ENCODE results near the gene CTAGE8.
"Not testable (repeated sequence)": the region's sequence is repeated elsewhere in the genome, so short reads cannot be mapped to it uniquely, and the experiment has no call there.

The CTAGE8 gene

DNA sequence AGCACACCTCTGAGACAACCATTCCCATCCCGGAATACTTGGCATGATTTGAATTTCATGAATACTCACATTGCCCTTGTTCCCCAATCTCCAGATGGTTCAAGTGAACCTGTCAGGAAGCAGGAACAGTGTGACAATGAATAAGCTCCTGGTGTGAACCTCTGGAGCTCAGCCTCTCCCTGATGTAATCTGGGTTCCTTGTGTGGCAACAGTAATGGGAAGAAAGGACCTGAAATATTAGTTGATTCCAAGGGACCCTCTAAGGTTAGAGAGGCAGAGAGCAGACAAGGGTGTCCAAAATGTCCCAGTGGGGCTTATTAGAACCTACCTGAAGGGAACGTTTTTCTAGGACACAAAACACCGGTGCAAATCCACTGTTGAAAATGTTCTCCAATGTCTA is 13.0 kb downstream of the CTAGE8 start:
- DNase-seq (ENCODE audit: low spot score) = peak; percentile 10

DNA sequence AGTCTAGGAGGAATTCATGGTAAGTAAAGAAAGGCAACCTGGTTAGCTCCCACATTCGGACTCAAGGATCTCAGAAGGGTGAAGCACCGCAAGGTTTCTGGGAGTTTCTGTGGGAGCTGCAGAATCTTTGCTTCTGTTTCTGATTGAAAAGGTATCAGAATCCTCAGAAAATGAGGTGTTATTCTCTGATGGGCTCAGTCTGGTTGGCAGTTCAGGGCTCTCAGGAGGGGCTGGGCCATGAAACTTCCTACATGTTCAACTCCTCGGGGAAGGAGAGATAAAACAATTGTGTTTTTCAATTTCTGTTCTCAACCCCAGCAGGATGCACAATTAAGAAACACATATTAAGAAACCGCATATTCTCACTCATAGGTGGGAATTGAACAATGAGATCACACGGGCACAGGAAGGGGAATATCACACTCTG is 13.6 kb downstream of the CTAGE8 start:
- DNase-seq (ENCODE audit: low spot score) = no peak

DNA sequence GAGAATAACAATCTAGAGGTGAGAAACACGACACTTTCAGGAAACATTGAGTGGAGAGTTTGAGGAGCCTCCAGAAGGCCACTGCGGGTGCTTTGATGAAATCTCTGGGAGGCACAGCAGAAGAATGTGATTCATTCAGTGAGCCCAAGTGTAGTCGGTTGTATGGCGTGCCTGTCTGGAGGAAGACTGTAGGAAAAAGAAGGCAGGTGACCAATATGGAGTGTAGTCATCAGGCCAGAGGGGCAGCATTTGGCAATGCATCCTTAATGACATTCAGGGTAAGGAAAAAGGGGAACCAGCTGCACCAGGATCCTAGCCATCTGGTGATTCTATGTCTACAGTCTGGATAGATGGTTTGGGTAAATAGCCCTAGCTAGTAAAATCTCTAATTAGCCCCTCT is 16.8 kb downstream of the CTAGE8 start:
- DNase-seq (ENCODE audit: low spot score) = not testable (repeated sequence)

- DNase-seq (ENCODE audit: low spot score) = not testable (repeated sequence)
Measured at GRCh38 chr7:144247674-144248330, 21.3 kb downstream of the CTAGE8 start.

DNA sequence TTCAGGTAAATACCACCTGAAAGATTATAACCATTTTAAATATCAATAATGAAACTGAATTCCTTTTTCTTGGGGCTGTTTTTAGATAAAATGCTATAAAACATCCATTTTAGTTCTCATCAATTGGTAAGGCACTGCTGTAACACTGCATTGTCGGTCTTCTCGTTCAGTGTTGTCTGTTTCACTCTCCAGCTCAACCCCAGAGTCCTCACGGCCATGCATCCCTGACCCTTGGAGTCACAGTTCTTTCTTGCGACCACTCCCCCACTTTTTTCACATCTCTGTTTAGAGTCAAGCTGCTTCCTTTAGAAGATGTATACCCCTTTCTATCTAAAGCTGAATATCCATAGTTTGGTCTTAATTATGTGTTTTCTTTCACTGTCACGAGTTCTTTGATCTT is 22.1 kb downstream of the CTAGE8 start:
- not testable (repeated sequence) for DNase-seq (ENCODE audit: low spot score)

DNA sequence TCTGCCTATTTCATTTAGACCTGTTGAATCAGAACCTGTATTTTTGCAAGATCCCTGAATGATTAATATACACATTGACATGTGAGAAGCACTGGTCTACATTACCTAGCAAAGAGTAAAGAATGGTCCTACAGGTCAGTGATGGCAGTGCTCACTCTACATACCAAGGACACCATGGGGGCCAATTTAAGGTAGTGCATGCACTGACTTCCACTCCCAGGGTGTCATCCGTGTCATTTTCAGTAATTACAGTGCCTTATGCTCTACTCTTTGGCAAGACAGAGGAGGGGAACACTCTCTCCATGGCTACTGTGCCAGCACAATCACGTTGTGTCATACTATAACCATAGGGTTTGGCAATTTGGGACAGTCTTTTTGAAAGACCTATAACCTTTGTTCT is 23.7 kb downstream of the CTAGE8 start:
- not testable (repeated sequence) for DNase-seq (ENCODE audit: low spot score)

DNA sequence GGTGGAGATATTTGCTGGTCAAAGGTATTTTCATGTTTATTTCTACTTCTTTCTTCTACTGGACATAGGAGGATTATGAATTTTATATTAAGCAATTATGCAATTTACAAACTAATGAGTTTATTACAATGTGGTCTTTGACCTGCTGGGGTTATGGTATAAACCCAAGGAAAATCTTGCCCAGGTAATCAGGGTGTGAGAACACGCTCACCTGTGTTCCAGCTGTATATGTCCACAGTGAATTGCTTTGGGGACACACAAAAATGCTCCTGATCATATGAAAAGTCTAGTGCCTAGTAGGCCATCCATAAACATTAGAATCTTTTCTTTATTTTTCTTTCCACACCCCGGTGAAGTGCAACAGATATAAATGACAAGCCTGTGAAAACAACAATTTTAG is 29.7 kb downstream of the CTAGE8 start, which contains the start of gene OR2A42:
Gene OR2A42, minus strand, starts transcription at position 241 of the 400 bp plus-strand sequence. CDS start 6,762 bp downstream, outside the sequence.
- DNase-seq (ENCODE audit: low spot score) = not testable (repeated sequence)

DNA sequence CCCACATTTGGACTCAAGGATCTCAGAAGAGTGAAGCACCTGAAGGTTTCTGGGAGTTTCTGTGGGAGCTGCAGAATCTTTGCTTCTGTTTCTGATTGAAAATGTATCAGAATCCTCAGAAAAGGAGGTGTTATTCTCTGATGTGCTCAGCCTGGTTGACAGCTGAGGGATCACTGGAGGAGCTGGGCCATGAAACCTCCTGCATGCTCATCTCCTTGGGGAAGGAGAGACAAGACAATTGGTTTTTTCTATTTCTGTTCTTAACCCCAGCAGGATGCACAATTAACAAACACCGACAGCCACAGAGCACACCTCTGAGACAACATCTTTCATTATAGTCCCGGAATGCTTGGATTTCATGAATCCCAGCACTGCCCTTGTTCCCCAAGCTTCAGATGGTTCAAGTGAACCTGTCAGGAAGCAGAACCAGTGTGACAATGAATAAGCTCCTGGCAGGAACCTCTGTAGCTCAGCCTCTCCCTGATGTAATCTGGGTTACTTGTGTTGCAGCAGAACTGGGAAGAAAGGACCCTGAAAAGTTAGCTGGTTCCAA is 30.5 kb downstream of the CTAGE8 start:
- not testable (repeated sequence) for DNase-seq (ENCODE audit: low spot score)

DNA sequence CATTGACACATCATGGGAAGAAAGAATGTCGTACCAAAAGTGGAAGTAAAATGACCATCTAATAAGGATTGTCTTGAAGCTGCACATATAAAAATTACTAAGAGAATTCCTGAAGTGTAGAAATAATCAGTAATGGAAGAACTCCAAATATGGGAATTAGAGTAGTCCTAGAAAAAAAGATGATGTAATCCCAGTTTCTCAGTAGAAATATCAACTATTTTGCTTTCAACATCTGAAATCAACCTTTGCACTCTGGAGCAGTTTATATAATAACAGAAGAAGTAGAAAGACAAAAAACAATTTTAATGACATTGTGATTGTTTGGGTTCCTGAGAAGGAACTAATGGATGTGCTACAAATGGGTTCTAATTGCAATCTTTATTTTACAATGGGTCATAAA is 36.0 kb downstream of the CTAGE8 start:
- not testable (repeated sequence) for DNase-seq (ENCODE audit: low spot score)

- DNase-seq (ENCODE audit: low spot score) = not testable (repeated sequence)
Measured at GRCh38 chr7:144231027-144231426, 38.1 kb downstream of the CTAGE8 start.

DNA sequence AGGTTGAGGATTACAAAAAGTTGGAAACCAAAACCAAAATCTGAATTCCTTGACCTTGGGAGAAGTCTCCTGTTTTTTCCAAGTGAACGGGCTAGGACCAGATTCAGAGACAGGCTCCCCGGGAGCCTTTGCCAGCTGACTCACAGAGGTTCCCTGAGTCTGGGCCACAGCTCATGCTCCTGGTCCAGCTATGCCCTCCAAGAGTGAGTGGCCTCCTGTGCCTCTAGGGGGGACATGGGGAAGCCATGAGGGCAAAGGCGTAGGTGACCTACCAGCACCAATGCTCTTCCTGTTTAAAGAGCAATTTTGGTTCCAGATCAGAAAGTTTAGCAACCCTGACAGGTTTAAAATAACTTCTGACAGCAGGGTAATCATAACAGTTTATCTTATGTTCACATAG is 40.3 kb downstream of the CTAGE8 start:
- not testable (repeated sequence) for DNase-seq (ENCODE audit: low spot score)

- not testable (repeated sequence) for DNase-seq (ENCODE audit: low spot score)
Measured at GRCh38 chr7:144226866-144227265, 42.2 kb downstream of the CTAGE8 start.

GRCh38 chr7:144223675-144224074 is 45.4 kb downstream of the CTAGE8 start:
- not testable (repeated sequence) for DNase-seq (ENCODE audit: low spot score)

- not testable (repeated sequence) for DNase-seq (ENCODE audit: low spot score)
Measured at GRCh38 chr7:144220531-144220930, 48.6 kb downstream of the CTAGE8 start.

DNA sequence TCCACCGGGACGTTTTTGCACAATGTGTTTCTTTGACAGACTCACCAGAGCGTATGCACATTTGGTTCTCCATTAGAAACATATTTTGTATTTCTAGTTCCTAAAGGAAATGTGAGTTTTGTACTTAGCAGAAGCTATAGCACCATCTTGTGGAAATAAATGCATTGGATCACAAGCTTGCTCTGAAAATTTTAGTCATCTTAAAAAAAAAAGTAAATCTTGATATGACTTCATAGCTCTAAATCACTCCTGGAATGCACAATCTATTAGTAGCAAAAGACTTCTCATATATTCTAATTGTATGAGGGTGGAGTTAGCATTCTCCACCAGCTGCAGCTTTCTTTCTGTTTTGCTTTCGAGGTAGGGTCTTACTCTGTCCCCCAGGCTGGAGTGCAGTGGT is 49.9 kb downstream of the CTAGE8 start:
- not testable (repeated sequence) for DNase-seq (ENCODE audit: low spot score)

DNA sequence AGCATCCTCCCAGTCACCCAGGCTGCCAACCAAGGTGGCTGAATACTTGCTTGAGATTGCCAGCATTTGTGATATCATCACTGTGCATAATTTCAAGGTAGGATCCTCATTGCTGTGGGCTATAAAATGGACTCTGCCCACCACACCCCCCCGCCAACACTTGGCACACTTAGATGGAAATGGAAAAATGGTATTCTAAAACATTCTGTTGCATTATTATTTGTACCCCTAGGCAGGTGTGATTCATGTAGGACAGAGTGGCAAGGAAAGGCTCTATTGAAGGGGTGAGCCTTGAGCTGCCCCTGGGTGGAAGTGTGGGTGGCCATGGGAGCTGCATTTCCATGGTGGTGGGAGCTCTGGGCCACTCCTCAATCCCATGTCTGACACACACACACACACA is 50.5 kb downstream of the CTAGE8 start:
- DNase-seq (ENCODE audit: low spot score) = not testable (repeated sequence)

GRCh38 chr7:144217200-144217599 is 51.9 kb downstream of the CTAGE8 start:
- DNase-seq (ENCODE audit: low spot score) = not testable (repeated sequence)

Data from GM03348 (cell line).